ENCODE results near the gene SLC45A3. TPM values are rescaled to one million over a fixed set of nuclear protein-coding genes. Genes with fewer than 3 reads are reported as not detected.
"Not testable (repeated sequence)": the region's sequence is repeated elsewhere in the genome, so short reads cannot be mapped to it uniquely, and the experiment has no call there.

Gene SLC45A3, protein sequence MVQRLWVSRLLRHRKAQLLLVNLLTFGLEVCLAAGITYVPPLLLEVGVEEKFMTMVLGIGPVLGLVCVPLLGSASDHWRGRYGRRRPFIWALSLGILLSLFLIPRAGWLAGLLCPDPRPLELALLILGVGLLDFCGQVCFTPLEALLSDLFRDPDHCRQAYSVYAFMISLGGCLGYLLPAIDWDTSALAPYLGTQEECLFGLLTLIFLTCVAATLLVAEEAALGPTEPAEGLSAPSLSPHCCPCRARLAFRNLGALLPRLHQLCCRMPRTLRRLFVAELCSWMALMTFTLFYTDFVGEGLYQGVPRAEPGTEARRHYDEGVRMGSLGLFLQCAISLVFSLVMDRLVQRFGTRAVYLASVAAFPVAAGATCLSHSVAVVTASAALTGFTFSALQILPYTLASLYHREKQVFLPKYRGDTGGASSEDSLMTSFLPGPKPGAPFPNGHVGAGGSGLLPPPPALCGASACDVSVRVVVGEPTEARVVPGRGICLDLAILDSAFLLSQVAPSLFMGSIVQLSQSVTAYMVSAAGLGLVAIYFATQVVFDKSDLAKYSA
- 2.0 TPM for total RNA-seq

GRCh38 chr1:205680073-205680851, at the start of gene SLC45A3:
SLC45A3 (minus strand) TSS chr1:205680509; CDS start chr1:205664656, 15,853 bp downstream.
- FAIRE-seq (no peak), DNase-seq (ENCODE audit: low spot score in 2 of 2) (peak; percentile 74 to 77)

DNA sequence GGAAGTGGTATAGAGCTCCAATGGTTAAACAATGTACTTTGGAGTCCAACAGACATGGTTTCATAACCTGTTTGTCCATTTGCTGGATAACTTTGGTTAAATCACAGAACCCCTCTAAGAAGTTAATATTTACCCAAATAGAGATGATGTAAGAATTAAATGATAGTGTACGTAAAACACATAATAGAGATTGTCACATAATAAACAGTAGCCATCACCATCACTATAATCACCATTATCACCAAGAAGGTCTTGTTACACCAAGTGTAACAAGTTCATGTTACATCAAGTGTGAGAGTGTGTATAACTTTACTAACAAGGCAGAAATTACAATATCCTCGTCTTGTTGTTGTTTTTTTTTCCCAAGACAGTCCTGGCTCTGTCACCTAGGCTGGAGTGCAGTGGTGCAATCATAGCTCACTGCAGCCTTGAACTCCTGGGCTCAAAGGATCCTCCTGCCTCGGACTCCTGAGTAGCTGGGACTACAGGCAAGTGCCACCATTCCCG, 46.4 kb upstream of the SLC45A3 start:
- no peak for FAIRE-seq
- DNase-seq (ENCODE audit: low spot score in 2 of 2): no peak

DNA sequence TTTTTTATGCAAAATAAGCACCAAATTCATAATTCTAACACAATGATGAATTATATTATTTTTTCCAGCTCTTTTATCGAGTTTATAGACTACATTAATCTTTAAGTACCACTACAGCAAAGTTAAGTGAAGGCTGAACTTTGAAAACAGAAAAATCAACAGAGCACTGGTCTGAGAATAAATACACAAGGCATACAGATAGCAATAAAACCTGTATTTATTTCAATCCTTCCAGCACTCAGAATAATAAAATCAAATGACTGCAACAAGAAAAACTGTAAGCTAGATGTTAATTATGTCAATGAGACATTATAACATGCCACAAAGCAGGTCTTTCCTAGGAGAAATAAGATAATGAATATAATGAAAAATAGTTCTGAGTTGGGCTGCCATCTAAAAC, 45.2 kb upstream of the SLC45A3 start:
- DNase-seq (ENCODE audit: low spot score in 2 of 2) (no peak), FAIRE-seq (no peak)

DNA sequence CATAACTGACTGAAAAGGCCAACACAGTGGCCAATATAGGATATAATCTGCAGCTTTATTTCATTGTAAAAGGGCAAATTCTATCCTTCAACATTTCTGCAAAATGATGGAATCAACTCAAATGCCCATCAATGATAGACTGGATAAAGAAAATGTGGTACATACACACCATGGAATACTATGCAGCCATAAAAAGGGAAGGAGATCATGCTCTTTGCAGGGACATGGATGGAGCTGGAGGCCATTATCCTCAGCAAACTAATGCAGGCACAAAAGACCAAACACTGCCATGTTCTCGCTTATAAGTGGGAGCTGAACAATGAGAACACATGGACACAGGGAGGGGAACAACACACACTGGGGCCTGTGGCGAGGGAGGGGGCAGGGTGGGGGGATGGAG, 40.4 kb upstream of the SLC45A3 start:
- not testable (repeated sequence) for FAIRE-seq; DNase-seq (ENCODE audit: low spot score in 2 of 2)

DNA sequence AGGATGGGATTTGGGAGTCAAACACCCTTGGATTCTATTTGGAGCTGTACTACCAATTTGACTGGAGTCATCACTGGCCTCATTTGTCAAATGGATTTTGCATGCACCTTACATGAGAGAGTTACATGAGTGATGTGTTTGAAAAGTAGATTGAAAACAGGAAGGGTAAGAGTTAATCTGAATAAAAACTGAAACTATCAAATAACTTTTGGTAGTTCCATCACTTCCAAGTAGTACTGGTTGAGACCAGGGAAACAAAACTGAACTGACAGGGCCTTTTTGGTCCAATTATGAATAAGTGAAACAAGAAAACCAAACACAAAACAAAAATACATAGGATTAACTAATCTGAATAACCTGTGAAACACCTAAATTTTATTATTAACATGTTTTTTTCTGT, 39.5 kb upstream of the SLC45A3 start:
- no peak for DNase-seq (ENCODE audit: low spot score in 2 of 2)
- FAIRE-seq: no peak

DNA sequence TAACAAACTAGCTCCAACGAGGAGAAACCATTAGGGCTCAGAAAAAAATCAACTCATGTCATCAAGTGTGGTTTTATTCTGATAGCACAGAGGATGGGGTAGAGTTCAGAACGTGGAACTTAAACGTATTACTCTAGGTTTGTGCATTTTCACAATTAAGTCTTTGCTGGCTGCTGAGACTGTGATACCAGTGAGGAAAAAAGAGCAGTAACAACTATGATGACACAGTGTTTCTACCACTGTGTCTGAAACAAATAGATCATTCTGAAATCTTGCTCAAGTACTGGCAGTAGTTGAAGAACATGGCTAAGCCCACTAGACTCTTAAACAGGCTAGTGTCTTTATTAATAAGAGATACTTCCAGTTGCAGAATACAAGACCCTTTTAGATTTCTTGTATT, 38.7 kb upstream of the SLC45A3 start:
- DNase-seq (ENCODE audit: low spot score in 2 of 2) (no peak), FAIRE-seq (no peak)

- DNase-seq (ENCODE audit: low spot score in 2 of 2) (no peak), FAIRE-seq (no peak)
Measured at GRCh38 chr1:205716371-205717132, 36.2 kb upstream of the SLC45A3 start.

- no peak for DNase-seq (ENCODE audit: low spot score in 2 of 2)
- FAIRE-seq: no peak
Measured at GRCh38 chr1:205715628-205716027, 35.3 kb upstream of the SLC45A3 start.

- FAIRE-seq (no peak), DNase-seq (ENCODE audit: low spot score in 2 of 2) (no peak)
Measured at GRCh38 chr1:205714906-205715246, 34.6 kb upstream of the SLC45A3 start.

DNA sequence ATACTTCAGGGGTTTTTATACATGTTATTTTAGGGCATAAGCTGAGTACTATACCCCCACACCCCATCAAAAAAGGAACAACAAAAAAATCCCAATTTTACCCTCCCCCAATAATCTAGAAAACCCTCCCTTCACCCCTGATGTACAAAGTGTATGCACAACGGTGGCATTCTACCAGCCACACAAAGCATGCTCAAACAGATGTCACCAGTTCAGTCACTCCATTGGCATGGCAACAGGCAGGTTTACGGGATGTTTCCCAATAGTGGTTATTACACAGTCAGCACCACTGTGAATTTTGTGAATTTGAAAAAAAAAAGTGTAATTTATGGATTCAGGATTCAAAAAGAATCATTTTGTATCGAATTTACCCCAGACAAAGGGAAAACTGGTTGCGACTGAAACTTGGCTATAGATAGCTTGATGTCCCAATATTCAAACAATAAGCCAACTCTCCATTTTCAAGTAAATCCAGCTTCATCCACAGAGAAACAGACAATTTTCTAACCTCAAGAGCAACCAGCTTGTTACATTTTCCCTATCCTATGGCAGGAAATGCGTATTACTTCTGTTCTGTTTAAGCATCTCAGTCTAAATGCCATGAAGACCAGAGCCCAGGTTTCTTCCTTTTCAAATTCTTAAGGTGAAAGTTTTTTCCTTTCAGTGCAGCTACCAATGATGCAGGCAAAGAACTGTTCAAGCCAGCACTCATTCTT, 34.0 kb upstream of the SLC45A3 start:
- FAIRE-seq: no peak

GRCh38 chr1:205711105-205712048, 31.1 kb upstream of the SLC45A3 start:
- peak; percentile 57 to 58 for DNase-seq (ENCODE audit: low spot score in 2 of 2)
- no peak for FAIRE-seq

More for the DNA sequence above, 34.0 kb upstream of the SLC45A3 start:
- DNase-seq (ENCODE audit: low spot score in 2 of 2): no peak

- FAIRE-seq: no peak
Measured at GRCh38 chr1:205710201-205711062, 30.1 kb upstream of the SLC45A3 start.

DNA sequence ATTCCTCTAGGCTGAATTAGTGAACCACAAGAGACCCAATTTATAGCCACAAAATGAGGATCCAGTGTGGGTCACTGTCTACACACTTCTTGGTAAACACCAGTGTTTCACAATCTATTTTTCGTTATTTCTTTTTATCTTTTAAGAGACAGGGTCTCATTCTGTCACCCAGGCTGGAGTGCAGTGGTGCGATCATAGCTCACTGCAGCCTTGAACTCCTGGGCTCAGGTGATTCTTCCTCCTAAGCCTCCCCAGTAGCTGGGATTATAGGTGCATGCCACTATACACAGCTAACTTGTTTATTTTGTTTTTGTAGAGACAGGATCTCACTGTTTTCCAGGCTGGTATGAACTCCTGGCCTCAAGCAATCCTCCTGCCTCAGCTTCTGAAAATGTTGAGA, 29.3 kb upstream of the SLC45A3 start:
- FAIRE-seq (no peak), DNase-seq (ENCODE audit: low spot score in 2 of 2) (no peak)

More at GRCh38 chr1:205710201-205711062, 30.1 kb upstream of the SLC45A3 start:
- DNase-seq (ENCODE audit: low spot score in 2 of 2): no peak

DNA sequence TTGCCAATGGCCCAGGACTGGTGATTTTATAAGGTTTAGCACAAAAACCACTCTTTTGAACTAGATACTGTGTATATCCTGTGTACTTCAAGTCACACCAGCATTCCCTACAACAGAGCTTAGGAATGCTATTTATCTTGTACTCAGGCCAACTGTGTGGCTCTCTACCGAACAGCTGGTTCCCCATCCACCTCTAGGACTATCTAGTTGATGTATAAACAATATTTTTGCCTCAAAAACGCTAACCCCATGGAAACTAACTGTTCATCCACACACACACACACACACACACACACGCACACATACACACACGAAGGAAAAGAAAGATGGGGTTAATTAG, 28.7 kb upstream of the SLC45A3 start:
- no peak for DNase-seq (ENCODE audit: low spot score in 2 of 2)
- no peak for FAIRE-seq

GRCh38 chr1:205706601-205707502, 26.5 kb upstream of the SLC45A3 start:
- DNase-seq (ENCODE audit: low spot score in 2 of 2) (no peak), FAIRE-seq (no peak)

DNA sequence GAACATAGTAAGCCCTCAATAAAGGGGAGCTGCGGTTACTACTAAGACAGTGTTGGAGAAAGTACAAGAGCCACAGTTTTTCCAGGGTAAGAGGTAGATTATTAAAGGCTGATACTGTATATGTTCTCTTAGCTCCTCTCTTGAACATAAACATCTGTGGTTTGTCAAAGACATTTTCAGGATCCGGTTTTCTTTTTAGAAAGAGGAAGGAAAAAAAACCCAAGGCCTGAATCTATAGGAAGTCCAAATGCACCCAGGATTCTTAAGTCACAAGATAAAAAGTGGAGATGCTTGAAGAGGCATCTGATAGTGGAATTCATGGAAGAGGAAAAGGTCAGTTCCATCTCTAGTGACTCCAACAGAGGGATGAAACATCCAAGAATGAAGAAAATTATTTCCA, 24.6 kb upstream of the SLC45A3 start:
- DNase-seq (ENCODE audit: low spot score in 2 of 2) (no peak), FAIRE-seq (no peak)

- DNase-seq (ENCODE audit: low spot score in 2 of 2) (no peak), FAIRE-seq (no peak)
Measured at GRCh38 chr1:205703072-205703471, 22.8 kb upstream of the SLC45A3 start.
